Amniotic stem cell (primary cell): ENCODE results near the gene RELN.
"Not testable (repeated sequence)": the region's sequence is repeated elsewhere in the genome, so short reads cannot be mapped to it uniquely, and the experiment has no call there.

ENCODE experiments used
- DNase-seq: peaks from one replicate; lab custom pipeline; 2025; lab: John Stamatoyannopoulos, UW

The RELN gene

GRCh38 chr7:103940382-103941268 is 48.8 kb downstream of the RELN start:
- DNase-seq = no peak

GRCh38 chr7:103937680-103938079 is 51.8 kb downstream of the RELN start:
- DNase-seq = no peak

GRCh38 chr7:103936558-103936957 is 52.9 kb downstream of the RELN start:
- no peak for DNase-seq

- no peak for DNase-seq
Measured at GRCh38 chr7:103934508-103934907, 55.0 kb downstream of the RELN start.

- DNase-seq = no peak
Measured at GRCh38 chr7:103932389-103932788, 57.1 kb downstream of the RELN start.

GRCh38 chr7:103929901-103930311 is 59.6 kb downstream of the RELN start:
- DNase-seq = no peak

- DNase-seq = no peak
Measured at GRCh38 chr7:103928581-103928980, 60.9 kb downstream of the RELN start.

GRCh38 chr7:103924184-103924583 is 65.3 kb downstream of the RELN start:
- DNase-seq = no peak

- no peak for DNase-seq
Measured at GRCh38 chr7:103922407-103922806, 67.1 kb downstream of the RELN start.

GRCh38 chr7:103921692-103922091 is 67.8 kb downstream of the RELN start:
- DNase-seq = no peak

GRCh38 chr7:103919272-103919868 is 70.1 kb downstream of the RELN start:
- DNase-seq = no peak

- no peak for DNase-seq
Measured at GRCh38 chr7:103918631-103919271, 70.7 kb downstream of the RELN start.

- DNase-seq = no peak
Measured at GRCh38 chr7:103915680-103916357, 73.6 kb downstream of the RELN start.

GRCh38 chr7:103914147-103914899 is 75.1 kb downstream of the RELN start:
- DNase-seq = no peak

GRCh38 chr7:103912891-103913605 is 76.4 kb downstream of the RELN start:
- DNase-seq = no peak

GRCh38 chr7:103911015-103911414 is 78.4 kb downstream of the RELN start:
- DNase-seq = not testable (repeated sequence)

- no peak for DNase-seq
Measured at GRCh38 chr7:103905997-103906396, 83.5 kb downstream of the RELN start.

GRCh38 chr7:103902917-103903316 is 86.5 kb downstream of the RELN start:
- DNase-seq = no peak

- not testable (repeated sequence) for DNase-seq
Measured at GRCh38 chr7:103896826-103897225, 92.6 kb downstream of the RELN start.

GRCh38 chr7:103894656-103895596 is 94.5 kb downstream of the RELN start:
- no peak for DNase-seq
